HG02678 (cell line): ENCODE data around the gene UBB.
"Not testable (repeated sequence)": the region's sequence is repeated elsewhere in the genome, so short reads cannot be mapped to it uniquely, and the experiment has no call there.

ENCODE experiments used
- ATAC-seq: cut with Tn5 transposase; IDR thresholded peaks from one replicate; pipeline ENCODE4 v1.9.1; 2021; ENCODE audit warnings: mild to moderate bottlenecking, moderate library complexity; ENCODE audit not compliant: unreplicated experiment

Gene UBB

GRCh38 chr17:16374146-16374938 lies 6.5 kb upstream of the UBB start:
- no peak for ATAC-seq

DNA sequence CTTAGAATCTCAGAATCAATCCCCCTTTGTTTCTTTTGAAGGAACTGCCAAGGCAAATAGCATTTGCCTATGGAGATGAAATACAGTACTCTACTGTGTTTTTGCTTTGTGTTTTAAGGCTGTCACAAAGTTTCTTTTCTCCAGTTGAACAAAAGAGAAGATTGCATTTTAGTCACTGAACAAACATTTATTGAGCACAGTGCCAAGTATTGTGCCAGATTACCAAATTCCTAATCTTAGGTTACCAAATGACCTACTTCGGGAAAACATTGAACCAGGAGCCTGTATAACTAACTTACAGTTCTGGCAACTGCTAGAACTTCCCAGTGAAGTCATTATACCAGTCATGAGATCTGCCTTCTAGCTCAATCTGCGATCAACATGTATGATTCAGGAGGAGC lies 3.0 kb upstream of the UBB start:
- ATAC-seq, result no peak

DNA sequence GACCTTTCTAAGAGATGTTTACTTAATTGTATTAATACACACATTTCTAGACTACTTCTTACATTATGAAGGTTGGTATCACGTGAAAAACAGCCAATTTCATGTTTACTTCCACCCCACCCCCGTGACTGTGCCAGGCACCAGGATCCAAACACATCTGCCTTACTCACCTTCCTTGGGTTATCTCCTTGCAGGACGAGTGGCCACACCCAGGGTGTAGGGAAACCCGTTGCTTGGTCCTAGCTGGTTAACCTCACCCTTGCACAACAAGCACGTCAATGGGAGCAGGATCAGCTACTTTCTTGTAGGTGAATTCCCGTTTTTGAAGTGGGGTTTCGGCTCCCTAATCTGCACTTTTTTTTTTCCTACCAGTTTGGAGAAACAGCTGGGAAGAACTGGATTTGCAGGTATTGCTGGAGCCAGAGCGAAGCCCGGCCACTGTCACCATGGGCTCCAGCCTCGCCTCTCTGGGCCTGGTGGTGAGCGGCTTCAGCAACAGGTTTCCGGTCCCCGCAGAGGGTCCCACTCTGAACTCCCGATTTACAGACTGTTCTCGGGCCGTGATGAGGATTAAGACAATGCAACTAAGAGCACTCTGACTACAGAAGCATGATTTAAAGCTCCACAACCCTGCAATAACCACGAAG lies 2.1 kb upstream of the UBB start:
- no peak for ATAC-seq

GRCh38 chr17:16379654-16380053 lies 1.2 kb upstream of the UBB start:
- ATAC-seq, result no peak

GRCh38 chr17:16381496-16381820 lies 567 bp downstream of the UBB start:
- ATAC-seq, result peak; percentile 3

- ATAC-seq, result no peak
Observed at GRCh38 chr17:16383216-16383615, 2.3 kb downstream of the UBB start.

GRCh38 chr17:16383772-16384287 lies 2.9 kb downstream of the UBB start:
- no peak for ATAC-seq

GRCh38 chr17:16384557-16384956 lies 3.7 kb downstream of the UBB start:
- no peak for ATAC-seq

GRCh38 chr17:16386126-16386507 lies 5.2 kb downstream of the UBB start:
- ATAC-seq, result not testable (repeated sequence)

- ATAC-seq, result no peak
Observed at GRCh38 chr17:16391451-16391850, 10.6 kb downstream of the UBB start.

- ATAC-seq, result not testable (repeated sequence)
Observed at GRCh38 chr17:16392491-16392890, 11.6 kb downstream of the UBB start.

GRCh38 chr17:16395887-16396286 lies 15.0 kb downstream of the UBB start:
- ATAC-seq, result not testable (repeated sequence)

GRCh38 chr17:16396693-16397092 lies 15.8 kb downstream of the UBB start:
- not testable (repeated sequence) for ATAC-seq

GRCh38 chr17:16398270-16399267 lies 17.7 kb downstream of the UBB start:
- ATAC-seq, result peak; percentile 82

GRCh38 chr17:16403847-16404246 lies 23.0 kb downstream of the UBB start:
- not testable (repeated sequence) for ATAC-seq

- ATAC-seq, result no peak
Observed at GRCh38 chr17:16406742-16407674, 26.1 kb downstream of the UBB start.

DNA sequence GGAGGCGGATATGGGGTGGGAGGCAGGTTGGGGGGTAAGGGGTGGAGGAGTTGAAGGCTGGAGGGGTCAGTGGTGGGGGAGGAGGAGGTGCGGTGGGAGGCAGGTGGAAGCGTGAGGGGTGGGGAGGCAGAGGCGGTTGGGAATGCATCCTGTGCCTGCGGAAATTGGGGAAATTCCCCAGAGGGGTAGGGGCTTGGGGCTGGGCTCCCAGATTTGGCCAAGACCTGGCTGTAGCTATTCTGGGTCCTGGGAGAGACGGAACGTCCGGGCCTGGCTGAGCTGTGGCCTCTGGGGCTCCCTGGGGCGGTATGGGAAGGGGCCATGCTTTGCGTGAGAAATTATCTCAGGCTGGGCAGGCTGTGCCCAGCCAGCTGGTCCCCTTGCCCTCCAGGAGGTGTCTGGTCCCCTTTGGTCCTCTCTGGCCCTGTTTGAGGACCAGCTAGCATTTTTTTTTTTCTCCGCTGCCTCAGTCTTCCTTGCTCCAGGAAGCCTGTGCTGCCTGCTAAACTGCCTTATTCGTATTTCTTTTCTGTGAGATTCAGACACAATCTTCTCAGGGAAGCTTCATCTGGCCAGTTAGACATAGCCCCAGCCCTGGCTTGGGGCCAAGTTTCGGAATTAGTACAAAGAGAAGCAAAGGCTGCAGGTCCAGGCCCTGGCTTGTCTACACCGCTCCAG lies 27.2 kb downstream of the UBB start:
- peak; percentile 77 for ATAC-seq

DNA sequence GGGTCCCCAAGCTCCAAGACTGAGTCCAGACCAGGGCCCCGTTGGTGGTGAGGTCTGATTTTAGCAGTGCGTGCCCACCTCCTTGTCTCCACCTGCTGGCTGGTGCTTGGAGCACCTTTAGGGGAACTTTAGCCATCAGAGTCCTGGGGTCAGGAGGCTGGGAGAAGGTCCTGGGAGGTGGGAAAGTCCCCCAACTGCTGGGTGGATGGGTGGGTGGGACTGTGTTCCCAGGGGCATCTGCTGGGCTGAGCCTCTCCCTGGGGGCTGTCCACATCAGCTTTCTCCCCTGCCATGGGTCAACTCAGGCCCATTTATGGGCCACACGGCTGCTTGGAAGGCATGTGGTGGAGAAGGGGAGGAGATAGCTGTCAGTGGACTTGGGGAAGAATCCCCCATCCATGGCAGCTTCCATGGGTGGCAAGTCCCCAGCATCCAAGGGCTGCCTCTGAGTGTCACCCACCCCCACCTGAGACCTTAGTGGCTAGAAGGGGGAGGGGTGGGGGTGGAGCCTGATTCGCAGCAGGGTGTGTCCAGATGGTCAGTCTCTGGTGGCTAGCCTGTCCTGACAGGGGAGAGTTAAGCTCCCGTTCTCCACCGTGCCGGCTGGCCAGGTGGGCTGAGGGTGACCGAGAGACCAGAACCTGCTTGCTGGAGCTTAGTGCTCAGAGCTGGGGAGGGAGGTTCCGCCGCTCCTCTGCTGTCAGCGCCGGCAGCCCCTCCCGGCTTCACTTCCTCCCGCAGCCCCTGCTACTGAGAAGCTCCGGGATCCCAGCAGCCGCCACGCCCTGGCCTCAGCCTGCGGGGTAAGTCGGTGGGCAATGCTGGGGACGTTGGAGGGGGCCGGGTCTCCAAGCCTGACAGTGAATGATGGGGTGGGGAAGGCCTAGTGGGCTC lies 34.4 kb downstream of the UBB start, which contains the start of gene TRPV2:
Gene TRPV2 (plus strand): TSS at position 541 of the 894 bp plus-strand sequence. CDS start 2,098 bp downstream, outside the sequence.
- ATAC-seq, result no peak
